MM.1S (cell line): ENCODE results near the gene WHRN.

ENCODE experiments used
- EZH2 ChIP-seq: fragments of 300-600 bp; sonication (generic); optimal IDR thresholded peaks from 2 replicates; pipeline ENCODE3; 2017; ENCODE audit warnings: low read depth, mild to moderate bottlenecking, antibody characterized with exemption, low read length, mixed read lengths
- EZH2phosphoT487 ChIP-seq: fragments of 300-600 bp; sonication (generic); IDR thresholded peaks from 2 replicates; pipeline ENCODE4 v1.6.1; 2018; ENCODE audit warnings: antibody characterized with exemption, low read length
- TF ChIP-seq, protein P1 (sequence below): fragments of 300-600 bp; sonication (generic); IDR thresholded peaks from 2 replicates; pipeline ENCODE4 v1.5.1; 2016; ENCODE audit warnings: antibody characterized with exemption, low read length, mixed read lengths

DNA sequence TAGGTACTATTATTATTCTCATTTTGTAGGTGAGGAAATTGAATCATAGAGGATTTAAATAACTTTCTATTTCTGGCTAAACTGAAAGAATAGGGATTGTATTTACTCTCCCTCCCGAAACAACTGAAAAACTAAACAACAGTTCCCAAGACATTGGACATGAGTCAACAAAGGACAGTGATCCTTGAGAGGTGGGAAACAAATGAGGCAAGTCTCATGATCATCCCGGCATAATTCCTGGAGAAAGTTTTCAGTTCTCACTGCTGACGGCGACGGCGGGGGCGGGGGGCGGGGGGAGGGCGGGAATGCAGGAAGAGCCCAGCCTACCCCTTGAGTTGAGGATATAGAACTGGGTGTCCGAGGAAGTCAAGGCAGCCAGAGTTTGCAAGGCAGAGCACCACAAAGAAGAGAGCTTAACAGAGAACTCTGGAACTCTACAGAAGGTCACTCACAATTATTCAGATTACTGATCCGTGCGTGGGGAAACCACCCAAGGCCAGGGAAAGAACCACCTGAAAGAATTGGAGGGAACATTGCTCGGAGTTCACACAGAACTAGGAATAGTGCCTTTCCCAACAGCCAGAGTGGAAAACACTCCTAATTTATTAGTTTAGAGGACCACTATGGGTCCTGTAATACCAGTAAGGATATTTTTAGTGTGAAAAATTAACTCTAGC lies 27.4 kb upstream of the WHRN start:
- TF ChIP-seq EZH2phosphoT487 (no peak), EZH2 (no peak)
- TF ChIP-seq, protein P1, sequence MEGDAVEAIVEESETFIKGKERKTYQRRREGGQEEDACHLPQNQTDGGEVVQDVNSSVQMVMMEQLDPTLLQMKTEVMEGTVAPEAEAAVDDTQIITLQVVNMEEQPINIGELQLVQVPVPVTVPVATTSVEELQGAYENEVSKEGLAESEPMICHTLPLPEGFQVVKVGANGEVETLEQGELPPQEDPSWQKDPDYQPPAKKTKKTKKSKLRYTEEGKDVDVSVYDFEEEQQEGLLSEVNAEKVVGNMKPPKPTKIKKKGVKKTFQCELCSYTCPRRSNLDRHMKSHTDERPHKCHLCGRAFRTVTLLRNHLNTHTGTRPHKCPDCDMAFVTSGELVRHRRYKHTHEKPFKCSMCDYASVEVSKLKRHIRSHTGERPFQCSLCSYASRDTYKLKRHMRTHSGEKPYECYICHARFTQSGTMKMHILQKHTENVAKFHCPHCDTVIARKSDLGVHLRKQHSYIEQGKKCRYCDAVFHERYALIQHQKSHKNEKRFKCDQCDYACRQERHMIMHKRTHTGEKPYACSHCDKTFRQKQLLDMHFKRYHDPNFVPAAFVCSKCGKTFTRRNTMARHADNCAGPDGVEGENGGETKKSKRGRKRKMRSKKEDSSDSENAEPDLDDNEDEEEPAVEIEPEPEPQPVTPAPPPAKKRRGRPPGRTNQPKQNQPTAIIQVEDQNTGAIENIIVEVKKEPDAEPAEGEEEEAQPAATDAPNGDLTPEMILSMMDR = no peak
